Hepatocyte (in vitro differentiated cells): Measurements from ENCODE around the gene HNRNPF. TPM values are rescaled to one million over a fixed set of nuclear protein-coding genes. Genes with fewer than 3 reads are reported as not detected.
A peak's percentile ranks its signal among the peaks of the same experiment; 100 is the strongest.

Experiments used
- DNase-seq: peaks from one replicate; pipeline ENCODE4 v3.0.0-alpha.2; 2016; ENCODE audit warnings: low spot score
- H2AFZ ChIP-seq: fragments of 200-600 bp; sonication (generic); 2 replicates; pipeline ENCODE4 v1.6.0; 2016; ENCODE audit warnings: antibody characterized with exemption, mild to moderate bottlenecking
- H3K27ac ChIP-seq: fragments of 200-600 bp; sonication (generic); 2 replicates; pipeline ENCODE4 v1.5.1; 2016; ENCODE audit warnings: mild to moderate bottlenecking
- H3K27me3 ChIP-seq: fragments of 200-600 bp; sonication (generic); 2 replicates; pipeline ENCODE4 v1.6.1; 2016
- H3K36me3 ChIP-seq: fragments of 200-600 bp; sonication (generic); replicated peaks from 2 replicates; pipeline ENCODE4 v1.5.1; 2016; ENCODE audit warnings: low read depth; ENCODE audit not compliant: insufficient read depth
- H3K4me1 ChIP-seq: fragments of 200-600 bp; sonication (generic); 2 replicates; pipeline ENCODE4 v1.5.1; 2016; ENCODE audit warnings: mild to moderate bottlenecking, moderate library complexity; ENCODE audit not compliant: insufficient read depth
- H3K4me2 ChIP-seq: fragments of 200-600 bp; sonication (generic); 2 replicates; pipeline ENCODE4 v1.6.0; 2016
- H3K4me3 ChIP-seq: fragments of 200-600 bp; sonication (generic); 2 replicates; pipeline ENCODE4 v1.5.1; 2016; ENCODE audit warnings: mild to moderate bottlenecking
- H3K79me2 ChIP-seq: fragments of 200-600 bp; sonication (generic); 2 replicates; pipeline ENCODE4 v1.6.0; 2017; ENCODE audit warnings: mild to moderate bottlenecking
- H3K9me2 ChIP-seq: fragments of 200-600 bp; sonication (generic); replicated peaks from 2 replicates; pipeline ENCODE4 v1.6.0; 2017; ENCODE audit warnings: mild to moderate bottlenecking; ENCODE audit not compliant: insufficient read depth
- H3K9me3 ChIP-seq: fragments of 200-600 bp; sonication (generic); 2 replicates; pipeline ENCODE4 v1.5.1; 2016; ENCODE audit warnings: low read depth, mild to moderate bottlenecking
- H4K20me1 ChIP-seq: fragments of 200-600 bp; sonication (generic); 2 replicates; pipeline ENCODE4 v1.6.0; 2016; ENCODE audit warnings: mild to moderate bottlenecking; ENCODE audit not compliant: insufficient read depth, poor library complexity, severe bottlenecking
- EZH2 ChIP-seq: fragments of 200-600 bp; sonication (generic); IDR thresholded peaks from 2 replicates; pipeline ENCODE4 v1.6.1; 2016; ENCODE audit warnings: antibody characterized with exemption, mild to moderate bottlenecking, borderline replicate concordance
- EZH2phosphoT487 ChIP-seq: fragments of 200-600 bp; sonication (generic); IDR thresholded peaks from one replicate; pipeline ENCODE4 v1.6.1; 2018; ENCODE audit warnings: antibody characterized with exemption, mild to moderate bottlenecking, low read depth, moderate library complexity; ENCODE audit not compliant: unreplicated experiment, severe bottlenecking
- WGBS: methylation state at CpG from one replicate; pipeline ENCODE4 v1.1.6; 2016; ENCODE audit warnings: low lambda C conversion rate; ENCODE audit errors: missing lambda C conversion rate; 5-methylcytosine and 5-hydroxymethylcytosine counted together
- polyA plus RNA-seq: library from polyadenylated mRNA; unstranded; fragments of >200 nt; fragmentation: Nextera tagmentation; extraction: Ambion mirVana; gene quantifications from 2 replicates; pipeline ENCODE4 v1.2.1, GENCODE V29; 2016
- total RNA-seq: library from RNA; depleted of rRNA; stranded (reverse); fragments of >200 nt; gene quantifications from 2 replicates; pipeline ENCODE4 v1.2.3, GENCODE V29; 2014
- TF ChIP-seq, protein P1 (sequence below): fragments of 200-600 bp; sonication (generic); IDR thresholded peaks from 2 replicates; pipeline ENCODE4 v1.5.1; 2016; ENCODE audit warnings: antibody characterized with exemption, mild to moderate bottlenecking; ENCODE audit not compliant: poor library complexity

HNRNPF gene
- total and polyA plus RNA-seq, 2 experiments from 2014 or later: 134 to 217 TPM

DNA sequence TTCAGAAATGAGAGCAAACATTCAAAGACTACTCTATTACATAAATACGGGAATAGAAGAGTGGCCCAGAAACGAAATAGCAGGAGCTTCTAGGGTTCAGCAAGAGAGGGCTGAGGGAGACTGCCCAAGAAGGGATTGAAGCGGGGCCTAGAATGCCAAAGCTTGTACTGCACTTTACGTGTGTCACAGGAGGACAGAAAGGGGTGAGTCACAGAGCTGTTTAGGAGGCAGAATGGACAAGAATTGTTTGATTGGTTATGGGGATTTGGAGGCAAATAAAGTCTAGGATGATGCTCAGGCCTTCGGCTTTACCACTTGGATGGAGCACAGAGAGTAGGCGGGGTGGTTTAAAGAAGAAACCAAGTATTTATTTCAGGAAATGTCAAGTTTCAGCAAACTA is 48.9 kb downstream of the HNRNPF start:
- no peak overlapping the region for H3K27ac ChIP-seq
- H3K9me3 ChIP-seq: no peaks in the 10 kb centered on the region
- H4K20me1 ChIP-seq: no peaks in the 10 kb centered on the region
- peaks cover 5% of the 10 kb centered on the region for H3K4me1 ChIP-seq
- no peaks in the 10 kb centered on the region for H3K9me2 ChIP-seq
- H3K4me3 ChIP-seq: no peak overlapping the region
- WGBS: 92% methylated on average over 6 of the region's 6 CpGs
- H3K4me2 ChIP-seq: no peak overlapping the region
- no peaks in the 10 kb centered on the region for H3K79me2 ChIP-seq
- TF ChIP-seq EZH2 (no peak), EZH2phosphoT487 (no peak)
- TF ChIP-seq, protein P1, sequence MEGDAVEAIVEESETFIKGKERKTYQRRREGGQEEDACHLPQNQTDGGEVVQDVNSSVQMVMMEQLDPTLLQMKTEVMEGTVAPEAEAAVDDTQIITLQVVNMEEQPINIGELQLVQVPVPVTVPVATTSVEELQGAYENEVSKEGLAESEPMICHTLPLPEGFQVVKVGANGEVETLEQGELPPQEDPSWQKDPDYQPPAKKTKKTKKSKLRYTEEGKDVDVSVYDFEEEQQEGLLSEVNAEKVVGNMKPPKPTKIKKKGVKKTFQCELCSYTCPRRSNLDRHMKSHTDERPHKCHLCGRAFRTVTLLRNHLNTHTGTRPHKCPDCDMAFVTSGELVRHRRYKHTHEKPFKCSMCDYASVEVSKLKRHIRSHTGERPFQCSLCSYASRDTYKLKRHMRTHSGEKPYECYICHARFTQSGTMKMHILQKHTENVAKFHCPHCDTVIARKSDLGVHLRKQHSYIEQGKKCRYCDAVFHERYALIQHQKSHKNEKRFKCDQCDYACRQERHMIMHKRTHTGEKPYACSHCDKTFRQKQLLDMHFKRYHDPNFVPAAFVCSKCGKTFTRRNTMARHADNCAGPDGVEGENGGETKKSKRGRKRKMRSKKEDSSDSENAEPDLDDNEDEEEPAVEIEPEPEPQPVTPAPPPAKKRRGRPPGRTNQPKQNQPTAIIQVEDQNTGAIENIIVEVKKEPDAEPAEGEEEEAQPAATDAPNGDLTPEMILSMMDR: no peak
- H3K27me3 ChIP-seq: no peaks in the 10 kb centered on the region
- DNase-seq: no peak
- H2AFZ ChIP-seq: no peak overlapping the region
- H3K36me3 ChIP-seq: no peaks in the 10 kb centered on the region

DNA sequence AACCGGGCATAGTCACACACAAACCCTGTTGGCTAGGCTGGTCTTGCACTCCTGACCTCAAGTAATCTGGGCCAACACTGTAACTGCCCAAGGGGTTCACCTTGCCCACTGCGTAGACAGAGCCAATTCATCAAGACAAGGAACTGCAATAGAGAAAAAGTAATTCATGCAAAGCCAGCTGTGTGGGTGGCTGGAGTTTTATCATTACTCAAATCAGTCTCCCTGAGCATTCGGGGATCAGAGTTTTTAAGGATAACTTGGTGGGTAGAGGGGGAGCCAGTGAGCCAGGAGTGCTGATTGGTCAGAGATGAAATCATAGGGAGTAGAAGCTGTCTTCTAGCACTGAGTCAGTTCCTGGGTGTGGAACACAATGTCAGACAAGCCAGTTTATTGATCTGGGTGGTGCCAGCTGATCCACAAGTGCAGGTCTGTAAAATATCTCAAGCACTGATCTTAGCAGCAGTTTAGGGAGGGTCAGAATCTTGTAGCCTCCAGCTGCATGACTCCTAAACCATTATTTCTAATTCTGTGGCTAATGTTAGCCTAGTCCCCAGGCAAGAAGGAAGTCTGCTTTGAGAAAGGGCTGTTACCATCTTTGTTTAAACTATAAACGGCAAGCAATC is 53.1 kb downstream of the HNRNPF start:
- Histone ChIP-seq H3K4me2 (no peak overlapping the region), H3K9me3 (no peaks in the 10 kb centered on the region), H3K79me2 (no peaks in the 10 kb centered on the region), H3K27me3 (no peaks in the 10 kb centered on the region), H3K36me3 (no peaks in the 10 kb centered on the region), H4K20me1 (no peaks in the 10 kb centered on the region), H3K4me1 (peaks cover 6% of the 10 kb centered on the region), H2AFZ (no peak overlapping the region), H3K9me2 (no peaks in the 10 kb centered on the region), H3K27ac (peak overlapping the region; percentile 58), H3K4me3 (no peak overlapping the region)
- no peak for DNase-seq
- TF ChIP-seq EZH2: no peak
- TF ChIP-seq, protein P1: no peak
- no peak for TF ChIP-seq EZH2phosphoT487
- 36% methylated on average over 4 of the region's 4 CpGs for WGBS

DNA sequence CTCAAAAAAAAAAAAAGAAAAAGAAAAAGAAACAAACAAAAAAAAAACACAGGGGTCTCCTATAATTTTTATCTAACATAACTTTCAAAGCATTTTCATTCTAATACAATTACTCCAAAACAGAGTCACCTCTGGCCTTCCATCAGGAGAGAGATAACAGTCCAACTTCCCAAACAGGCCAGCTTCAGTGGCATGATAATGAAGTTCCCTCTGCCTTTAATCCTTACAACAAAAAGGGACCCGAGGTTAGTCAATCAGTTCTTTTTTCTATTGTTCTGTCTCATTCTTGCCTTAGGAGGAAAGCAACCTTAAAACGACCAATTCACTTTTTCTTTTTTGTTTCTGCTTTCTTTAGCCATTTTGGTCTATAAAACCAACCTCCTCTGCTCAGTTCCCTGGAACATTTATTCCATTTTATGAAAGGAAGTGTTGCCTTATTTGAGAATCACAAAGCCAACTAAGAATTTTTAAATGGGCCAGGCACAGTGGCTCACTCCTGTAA is 54.1 kb downstream of the HNRNPF start:
- 16% methylated on average over 2 of the region's 2 CpGs for WGBS
- no peaks in the 10 kb centered on the region for H3K79me2 ChIP-seq
- H3K9me2 ChIP-seq: no peaks in the 10 kb centered on the region
- H3K27me3 ChIP-seq: no peaks in the 10 kb centered on the region
- H2AFZ ChIP-seq: no peak overlapping the region
- H3K9me3 ChIP-seq: no peaks in the 10 kb centered on the region
- H3K36me3 ChIP-seq: no peaks in the 10 kb centered on the region
- no peaks in the 10 kb centered on the region for H4K20me1 ChIP-seq
- H3K4me1 ChIP-seq: peaks cover 6% of the 10 kb centered on the region
- TF ChIP-seq, protein P1: no peak
- no peak for TF ChIP-seq EZH2
- no peak for TF ChIP-seq EZH2phosphoT487
- H3K4me3 ChIP-seq: no peak overlapping the region
- no peak overlapping the region for H3K4me2 ChIP-seq
- H3K27ac ChIP-seq: no peak overlapping the region
- DNase-seq: no peak
